AML-193 (cell line): ENCODE measurements around the gene GNG11.

Source experiments
- DNase-seq, 2 experiments: peaks; one replicate each; lab custom pipeline; 2025; lab: John Stamatoyannopoulos, UW

GNG11 gene

DNA sequence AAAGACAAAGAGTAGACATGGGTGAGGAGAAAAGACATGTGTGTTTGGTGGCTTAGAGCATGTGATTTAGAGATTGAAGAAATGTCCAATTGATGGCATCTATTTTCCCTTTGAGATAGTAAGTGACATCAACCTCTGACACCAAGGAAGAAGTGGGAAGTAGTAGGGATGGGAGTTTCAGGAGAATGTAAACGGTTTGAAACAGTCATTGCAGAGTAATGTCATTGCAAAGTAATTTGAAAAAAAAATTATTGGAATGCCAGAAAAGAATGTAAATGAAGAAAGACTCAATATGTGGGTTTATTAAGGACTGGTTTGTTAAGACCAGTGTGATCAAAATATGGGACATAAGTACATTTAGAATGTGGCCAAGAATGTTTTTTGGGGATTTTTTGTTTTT, 26.6 kb downstream of the GNG11 start:
- no peak for DNase-seq

DNA sequence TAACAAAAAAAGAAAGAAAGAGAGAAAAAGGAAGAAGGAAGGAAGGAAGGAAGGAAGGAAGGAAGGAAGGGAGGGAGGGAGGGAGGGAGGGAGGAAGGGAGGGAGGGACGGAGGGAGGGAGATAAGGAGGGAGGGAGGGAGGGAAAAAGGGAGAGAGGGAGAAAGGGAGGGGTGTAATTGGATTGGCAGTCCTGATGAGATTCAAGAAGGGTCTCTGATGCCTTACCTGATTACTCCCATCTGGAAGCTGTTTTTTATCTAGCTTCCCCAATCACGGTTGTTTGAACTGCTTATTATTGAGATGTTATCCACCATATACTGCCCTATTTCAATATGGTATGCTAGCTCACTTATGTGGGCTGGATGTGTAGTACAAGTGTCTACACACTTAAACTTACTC, 27.3 kb downstream of the GNG11 start:
- no peak for DNase-seq

GRCh38 chr7:93949423-93949822, 27.9 kb downstream of the GNG11 start:
- no peak for DNase-seq

DNA sequence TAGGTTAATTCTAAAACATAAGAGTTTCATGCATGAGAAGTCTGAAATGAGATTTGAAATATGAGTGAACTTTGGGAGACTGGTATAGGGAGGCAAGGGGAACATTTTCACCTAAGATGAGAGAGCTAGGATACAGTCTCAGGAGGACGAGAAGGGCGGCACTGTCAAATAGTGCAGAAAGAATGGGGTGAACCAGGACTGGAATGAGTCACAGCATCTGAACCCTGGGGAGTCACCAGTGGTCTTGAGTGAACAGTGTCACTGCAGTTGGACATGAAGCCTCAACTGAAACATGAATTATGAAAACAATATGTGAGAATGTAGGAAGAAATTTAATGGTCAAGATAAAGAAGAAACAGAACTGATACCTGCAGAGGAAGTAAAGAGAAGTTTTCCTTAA, 33.8 kb downstream of the GNG11 start:
- DNase-seq: no peak

DNA sequence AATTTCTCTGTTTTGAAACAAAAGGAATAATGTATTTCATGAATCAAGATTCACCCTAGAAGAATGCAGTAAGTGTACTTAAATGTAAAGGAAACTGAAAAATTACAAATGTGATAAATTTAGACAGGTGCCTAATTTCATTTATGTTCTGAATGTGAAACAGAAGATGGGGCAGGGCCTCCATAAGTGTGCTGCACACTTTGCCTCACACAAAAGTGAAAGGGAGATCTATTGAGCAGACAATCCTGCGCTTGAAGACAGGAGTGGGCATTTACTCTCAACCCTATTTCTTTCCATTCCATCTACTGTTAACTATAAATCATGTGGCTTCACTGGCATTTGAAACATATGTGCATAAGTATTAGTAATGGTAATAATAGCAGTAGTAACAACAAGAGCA, 36.2 kb downstream of the GNG11 start:
- no peak for DNase-seq

DNA sequence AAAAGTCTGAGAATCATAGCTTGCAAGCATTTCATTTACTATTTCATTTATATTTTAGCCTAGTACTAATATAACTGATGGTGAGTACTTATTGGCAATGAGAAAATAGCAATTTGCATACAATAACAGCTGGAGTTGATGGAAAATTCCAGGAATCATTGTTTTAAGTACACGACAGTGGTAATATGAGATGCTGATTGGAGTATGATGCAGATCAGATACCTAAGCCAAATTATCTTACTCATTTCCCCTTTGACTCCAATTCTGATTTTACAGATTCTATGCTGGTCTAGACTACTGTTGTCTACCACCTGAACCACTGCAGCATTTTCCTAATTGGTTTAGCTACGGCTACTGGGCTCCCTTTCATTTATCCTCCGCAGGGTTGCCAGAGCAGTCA, 36.7 kb downstream of the GNG11 start:
- no peak for DNase-seq

GRCh38 chr7:93958651-93959050, 37.1 kb downstream of the GNG11 start:
- no peak for DNase-seq

- no peak for DNase-seq
Measured at GRCh38 chr7:93960986-93961385, 39.5 kb downstream of the GNG11 start.

DNA sequence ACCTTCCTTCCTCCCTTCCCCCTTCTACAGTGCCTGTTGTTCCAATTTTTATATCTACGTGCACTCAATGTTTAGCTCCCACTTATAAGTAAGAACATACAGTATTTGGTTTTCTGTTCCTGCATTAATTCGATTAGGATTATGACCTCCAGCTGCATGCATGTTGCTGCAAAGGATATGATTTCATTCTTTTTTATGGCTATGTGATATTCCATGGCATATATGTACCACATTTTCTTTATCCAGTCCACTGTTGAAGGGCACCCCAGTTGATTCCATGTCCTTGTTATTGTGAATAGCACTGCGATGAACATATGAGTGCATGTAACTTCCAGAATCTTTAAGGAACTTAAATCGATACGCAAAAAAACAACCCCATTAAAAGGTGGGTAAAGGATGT, 42.7 kb downstream of the GNG11 start:
- DNase-seq: no peak

DNA sequence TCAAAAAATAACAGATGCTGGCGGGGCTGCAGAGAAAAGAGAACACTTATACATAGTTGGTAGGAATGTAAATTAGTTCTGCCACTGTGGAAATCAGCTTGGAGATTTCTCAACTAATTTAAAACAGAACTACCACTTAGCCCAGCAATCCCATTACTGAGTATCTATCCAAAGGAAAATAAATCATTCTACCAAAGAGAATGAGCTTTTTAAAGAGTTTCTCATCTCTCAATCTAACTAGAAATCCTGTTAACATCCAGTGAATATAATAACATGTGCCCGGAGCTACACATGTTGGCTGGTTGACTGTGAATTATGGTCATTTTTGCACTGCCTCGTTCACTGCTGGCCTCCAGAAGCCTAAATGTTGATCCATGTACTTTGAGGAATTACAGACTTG, 43.3 kb downstream of the GNG11 start:
- no peak for DNase-seq

DNA sequence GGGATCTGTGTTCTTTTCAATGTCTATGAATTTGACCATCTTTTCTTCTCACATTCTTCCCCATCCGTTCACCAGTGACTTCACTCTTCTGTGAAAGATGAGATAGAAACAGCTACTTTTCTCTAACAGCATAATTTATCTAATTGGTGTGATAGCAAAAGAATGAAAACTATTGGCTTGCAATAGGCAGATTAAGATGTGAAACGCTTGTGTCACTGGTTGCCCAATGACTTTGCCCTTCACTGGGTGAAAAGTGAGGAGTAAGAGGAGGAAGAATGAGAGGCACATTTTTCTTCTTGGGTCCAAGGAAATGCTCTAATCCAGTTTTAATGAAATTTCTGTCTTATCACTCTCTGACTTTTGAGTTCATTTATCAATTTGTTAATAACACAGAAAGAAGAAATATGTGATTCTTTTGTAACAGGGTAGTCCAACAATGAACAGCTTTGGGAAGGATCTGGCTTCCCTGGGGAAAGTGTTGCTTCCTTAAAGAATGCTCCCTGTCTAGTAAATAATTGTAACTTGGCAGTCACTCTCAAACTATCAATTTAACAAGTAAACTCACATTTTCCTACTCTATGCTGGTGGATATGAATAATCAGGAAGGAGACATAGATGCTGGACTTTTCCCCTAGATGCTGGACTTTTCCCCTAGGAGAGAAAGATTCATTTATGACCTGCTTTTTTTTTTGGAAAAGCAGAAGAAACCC, 47.5 kb downstream of the GNG11 start:
- DNase-seq: no peak

GRCh38 chr7:93972029-93972725, 50.6 kb downstream of the GNG11 start:
- no peak for DNase-seq

- DNase-seq: no peak
Measured at GRCh38 chr7:93973134-93973533, 51.6 kb downstream of the GNG11 start.

GRCh38 chr7:93977211-93977950, 55.8 kb downstream of the GNG11 start:
- no peak for DNase-seq
